ENCODE data around the gene FARP1.
"Not testable (repeated sequence)": the region's sequence is repeated elsewhere in the genome, so short reads cannot be mapped to it uniquely, and the experiment has no call there.

Gene FARP1

GRCh38 chr13:98364647-98365046 lies 221.8 kb downstream of the FARP1 start:
- no peak for DNase-seq

- no peak for DNase-seq
Measured at GRCh38 chr13:98365302-98365701, 222.4 kb downstream of the FARP1 start.

- DNase-seq: no peak
Measured at GRCh38 chr13:98366010-98366409, 223.1 kb downstream of the FARP1 start.

- DNase-seq: no peak
Measured at GRCh38 chr13:98366443-98366842, 223.5 kb downstream of the FARP1 start.

- DNase-seq: no peak
Measured at GRCh38 chr13:98366959-98367358, 224.1 kb downstream of the FARP1 start.

- DNase-seq: no peak
Measured at GRCh38 chr13:98368019-98368418, 225.1 kb downstream of the FARP1 start.

GRCh38 chr13:98369520-98369919 lies 226.6 kb downstream of the FARP1 start:
- DNase-seq: not testable (repeated sequence)

GRCh38 chr13:98370261-98370660 lies 227.4 kb downstream of the FARP1 start:
- no peak for DNase-seq

GRCh38 chr13:98370806-98371515 lies 228.1 kb downstream of the FARP1 start:
- peak; percentile 89 for DNase-seq

GRCh38 chr13:98371516-98372023 lies 228.7 kb downstream of the FARP1 start:
- no peak for DNase-seq

GRCh38 chr13:98372876-98373275 lies 230.0 kb downstream of the FARP1 start:
- peak; percentile 31 for DNase-seq

GRCh38 chr13:98374750-98375149 lies 231.9 kb downstream of the FARP1 start:
- no peak for DNase-seq

- DNase-seq: no peak
Measured at GRCh38 chr13:98377635-98378378, 234.9 kb downstream of the FARP1 start.

- peak; percentile 58 for DNase-seq
Measured at GRCh38 chr13:98384739-98385138, 241.8 kb downstream of the FARP1 start.

GRCh38 chr13:98385606-98386005 lies 242.7 kb downstream of the FARP1 start:
- no peak for DNase-seq

GRCh38 chr13:98386637-98387036 lies 243.7 kb downstream of the FARP1 start:
- no peak for DNase-seq

GRCh38 chr13:98389319-98389718 lies 246.4 kb downstream of the FARP1 start:
- no peak for DNase-seq

- no peak for DNase-seq
Measured at GRCh38 chr13:98390086-98390715, 247.3 kb downstream of the FARP1 start.

GRCh38 chr13:98393873-98394272 lies 251.0 kb downstream of the FARP1 start:
- DNase-seq: no peak

GRCh38 chr13:98394820-98395510 lies 252.1 kb downstream of the FARP1 start:
- no peak for DNase-seq

- no peak for DNase-seq
Measured at GRCh38 chr13:98396071-98396710, 253.3 kb downstream of the FARP1 start.

- no peak for DNase-seq
Measured at GRCh38 chr13:98397221-98397620, 254.3 kb downstream of the FARP1 start.

All from fibroblast of skin of back (primary cell).